COLO668 (cell line): ENCODE results near the gene NAA16.

ENCODE experiments used
- DNase-seq: peaks from one replicate; lab custom pipeline; 2025; ENCODE audit not compliant: unreplicated experiment; lab: John Stamatoyannopoulos, UW

Gene NAA16

DNA sequence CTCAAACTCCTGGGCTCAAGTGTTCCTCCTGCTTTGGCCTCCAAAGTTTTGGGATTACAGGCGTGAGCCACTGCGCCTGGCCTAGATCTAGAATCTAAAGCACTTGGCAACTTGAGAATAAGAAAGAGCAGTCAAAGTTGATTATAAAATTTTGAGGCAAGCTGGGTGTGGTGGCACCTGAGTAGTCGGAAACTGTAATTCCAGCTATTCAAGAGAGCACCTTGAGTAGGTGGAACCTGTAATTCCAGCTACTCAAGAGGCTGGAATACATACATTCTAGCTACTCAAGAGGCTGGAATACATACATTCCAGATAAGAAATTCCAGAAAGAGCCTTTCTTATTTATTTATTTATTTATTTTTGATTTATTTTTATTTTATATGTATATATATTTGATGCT, 8.3 kb upstream of the NAA16 start:
- DNase-seq, result no peak

DNA sequence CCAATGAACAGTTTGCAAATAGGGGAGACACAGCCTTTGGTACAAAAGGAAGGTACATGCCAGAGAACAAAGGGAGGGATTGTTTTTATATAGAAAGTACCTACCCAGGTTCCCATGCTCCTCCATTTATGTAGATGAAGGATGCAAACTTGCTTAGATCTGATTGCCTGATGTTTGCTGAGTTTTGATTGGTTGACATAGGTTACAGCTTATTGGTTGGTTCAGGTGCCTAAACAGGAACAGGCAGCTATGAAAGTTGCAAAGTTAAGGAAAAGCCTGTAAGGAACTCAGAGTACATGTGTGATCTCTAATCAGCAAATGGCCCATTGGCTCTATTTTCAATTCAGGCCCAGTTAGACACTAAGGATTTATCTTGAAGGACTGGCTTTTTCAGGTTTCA, 6.5 kb upstream of the NAA16 start:
- DNase-seq, result no peak

DNA sequence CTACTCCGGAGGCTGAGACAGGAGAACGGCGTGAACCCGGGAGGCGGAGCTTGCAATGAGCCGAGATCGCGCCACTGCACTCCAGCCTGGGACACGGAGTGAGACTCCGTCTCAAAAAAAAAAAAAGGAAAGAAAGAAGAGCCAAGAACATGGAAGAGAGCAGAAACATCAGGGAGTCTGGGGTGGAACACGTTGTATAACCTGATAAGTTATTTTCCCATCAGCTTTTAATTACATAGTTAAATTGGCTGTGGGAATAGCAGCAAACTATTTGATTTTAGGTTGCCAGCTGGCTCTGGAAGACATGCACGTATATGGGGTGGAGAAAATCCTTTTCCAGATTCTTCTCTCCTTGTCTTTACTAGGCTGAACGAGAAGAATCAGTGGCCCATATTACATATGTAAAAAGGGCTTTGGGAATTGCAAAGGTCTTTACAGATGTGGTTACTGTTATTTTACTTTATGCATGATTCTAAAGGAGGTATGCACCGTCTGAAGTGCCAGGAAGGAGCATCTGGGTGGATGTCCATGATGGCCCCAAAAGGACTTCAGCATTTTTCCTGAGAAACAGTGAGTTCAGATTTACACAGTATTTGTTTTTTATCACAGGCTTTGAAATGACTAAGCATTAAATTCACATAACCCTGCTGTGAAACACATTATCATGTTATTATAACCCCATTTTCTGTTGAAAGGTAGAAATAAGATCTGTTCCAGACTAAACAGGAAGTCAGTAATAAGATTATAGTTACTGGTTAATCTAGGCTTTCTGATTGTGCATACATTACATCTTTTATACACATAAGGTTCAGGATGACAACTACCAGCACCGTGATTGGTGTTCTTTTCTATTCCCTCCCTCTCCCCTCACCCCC, 4.6 kb upstream of the NAA16 start:
- no peak for DNase-seq

DNA sequence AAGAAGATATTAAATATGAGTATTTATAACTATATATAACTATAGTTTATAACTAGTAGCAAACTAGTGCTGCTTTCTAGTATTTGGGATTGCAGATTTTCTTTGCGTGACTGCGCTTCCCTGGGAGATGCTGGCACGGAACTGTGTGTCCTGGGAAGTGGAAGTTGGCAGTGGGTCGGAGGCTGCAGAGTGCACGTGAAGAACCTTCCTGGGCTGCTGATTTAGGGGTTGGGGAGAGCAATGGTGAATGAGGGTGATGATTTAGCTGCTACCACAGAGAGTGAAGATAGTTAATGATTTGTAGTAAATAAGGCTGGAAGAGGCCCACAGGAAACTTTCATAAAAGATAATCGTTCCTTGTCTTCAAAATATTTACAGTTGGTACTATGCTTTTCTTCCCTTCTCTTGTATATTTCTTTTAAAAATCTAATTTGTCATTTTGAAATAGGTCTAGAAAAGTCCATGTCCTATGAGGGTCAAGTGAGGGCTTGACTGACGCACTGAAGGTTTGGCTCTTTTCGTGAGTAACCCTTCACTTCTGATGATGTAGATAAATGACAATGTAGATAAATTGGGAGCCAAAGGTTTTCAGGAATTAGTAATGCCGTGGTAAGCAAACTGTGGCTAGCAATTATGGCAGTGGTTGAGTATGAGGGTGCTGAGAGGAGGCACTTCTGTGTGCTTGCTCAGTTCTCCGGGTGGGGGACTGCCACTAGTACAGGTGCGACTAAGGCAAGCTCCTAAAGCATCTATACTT, 3.0 kb upstream of the NAA16 start:
- no peak for DNase-seq

DNA sequence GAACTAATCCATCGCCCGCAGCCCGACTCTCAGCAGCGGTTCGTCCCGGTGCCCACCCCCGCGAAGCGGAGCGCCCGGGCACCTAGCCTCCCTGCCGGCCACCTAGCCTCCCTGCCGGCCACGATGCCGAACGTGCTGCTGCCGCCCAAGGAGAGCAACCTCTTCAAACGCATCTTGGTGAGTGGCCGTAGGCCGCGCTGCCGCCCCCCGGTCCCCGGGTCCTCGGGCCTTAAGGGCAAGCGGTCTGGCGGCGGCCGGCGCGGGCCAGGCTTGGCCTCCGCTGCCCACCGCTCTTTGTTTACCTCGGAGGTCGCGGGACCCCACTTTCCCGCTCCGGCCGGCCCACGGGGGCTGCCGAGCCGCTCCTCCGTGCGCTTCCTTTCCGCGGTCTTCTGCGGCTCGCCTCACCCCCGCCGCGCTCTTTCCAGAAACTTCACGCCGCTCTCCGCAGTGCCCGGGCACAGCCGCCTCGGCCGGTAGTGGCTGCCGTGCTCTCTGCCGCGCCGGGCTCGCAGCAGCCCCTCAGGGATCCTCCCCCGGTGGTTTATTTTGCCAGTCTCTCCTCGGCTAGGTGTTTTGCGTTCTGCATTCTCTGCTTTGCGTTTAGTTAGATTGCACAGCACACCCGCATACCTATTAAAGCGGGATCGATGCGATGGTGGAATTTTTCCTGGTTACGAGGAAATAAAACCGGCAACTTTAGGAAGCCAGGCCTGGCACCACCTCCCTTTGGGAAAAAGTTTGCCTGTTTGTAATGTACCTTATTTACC, 524 bp downstream of the NAA16 start:
- peak; percentile 85 for DNase-seq

DNA sequence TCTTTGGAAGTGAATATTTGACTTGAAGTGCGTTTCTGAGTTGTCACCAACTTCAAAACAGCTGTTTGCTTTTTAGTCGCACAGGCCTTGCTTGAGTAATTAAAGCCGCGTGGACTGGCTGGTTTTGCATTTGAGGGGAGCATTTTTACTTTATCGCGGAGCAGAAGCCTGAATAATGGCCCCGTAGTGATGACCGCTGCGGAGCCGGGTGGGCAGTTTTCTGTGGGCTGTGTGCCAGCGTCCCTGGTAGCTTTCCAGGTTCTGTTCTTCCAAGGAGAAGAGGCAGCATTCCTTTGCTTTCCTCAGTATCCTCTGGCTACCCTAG, 1.1 kb downstream of the NAA16 start:
- DNase-seq, result peak; percentile 61

DNA sequence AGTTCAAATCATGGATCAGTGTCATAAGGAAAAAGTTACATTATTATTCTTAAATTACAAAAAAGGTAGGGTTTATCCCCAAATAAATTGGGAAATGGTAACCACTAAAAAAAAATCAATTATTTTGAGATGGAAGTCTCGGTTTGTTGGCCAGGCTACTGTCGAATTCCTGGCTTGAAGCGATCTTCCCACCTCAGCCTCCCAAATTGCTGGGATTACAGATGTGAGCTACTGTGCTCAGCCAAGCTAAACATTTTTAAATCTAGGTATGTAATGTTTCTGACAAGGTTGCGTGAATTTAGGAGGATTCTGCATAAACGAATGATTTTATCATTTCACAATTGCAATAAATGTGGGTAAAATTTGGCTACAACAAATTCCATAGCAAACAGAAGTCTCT, 2.0 kb downstream of the NAA16 start:
- DNase-seq, result no peak

DNA sequence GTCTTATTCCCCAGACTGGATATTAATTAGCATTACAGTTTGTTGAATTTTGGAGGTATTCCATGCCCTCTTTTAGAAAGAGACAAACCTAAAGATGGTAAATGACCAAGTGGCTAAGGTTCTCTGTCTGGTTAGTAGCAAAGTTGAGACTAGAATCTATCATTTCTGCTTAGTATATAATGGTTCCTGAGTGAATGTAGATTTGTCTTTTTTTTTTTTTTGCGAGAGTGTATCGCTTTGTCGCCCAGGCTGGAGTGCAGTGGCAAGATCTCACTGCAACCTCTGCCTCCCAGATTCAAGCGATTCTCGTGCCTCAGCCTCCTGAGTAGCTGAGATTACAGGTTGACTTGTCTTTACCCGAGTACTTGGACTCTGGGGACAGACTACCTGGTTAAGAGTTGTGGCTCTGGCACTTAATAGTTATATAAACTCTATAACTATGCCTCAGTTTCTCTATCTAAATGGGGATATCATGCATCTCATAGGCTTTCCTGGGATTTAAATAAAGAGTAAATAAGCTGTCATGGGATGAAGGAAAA, 2.7 kb downstream of the NAA16 start:
- no peak for DNase-seq

DNA sequence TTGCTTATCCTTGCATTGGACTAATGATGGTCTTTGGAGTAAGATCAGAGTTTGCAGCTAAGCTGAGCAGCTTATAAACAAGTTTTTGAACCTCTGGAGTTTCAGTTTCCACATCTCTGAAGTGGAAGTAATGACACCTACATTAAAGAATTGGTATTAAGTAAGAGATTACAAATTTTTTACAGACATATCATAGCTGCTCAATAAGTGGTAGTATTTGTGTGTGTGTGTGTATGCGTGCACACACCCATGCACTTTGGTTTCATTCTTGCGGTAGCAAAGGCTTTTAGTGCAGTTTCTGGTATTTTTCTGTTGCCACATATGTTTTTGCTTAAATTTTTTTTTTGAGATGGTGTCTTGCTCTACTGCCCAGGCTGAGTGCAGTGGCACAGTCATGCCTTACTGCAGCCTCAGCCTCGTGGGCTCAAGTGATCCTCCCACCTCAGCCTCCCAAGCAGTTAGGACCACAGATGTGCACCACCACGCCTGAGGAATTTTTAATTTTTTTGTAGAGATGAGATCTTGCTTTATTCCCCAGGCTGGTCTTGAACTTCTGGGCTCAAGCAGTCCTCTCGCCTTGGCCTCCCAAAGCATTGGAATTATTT, 4.5 kb downstream of the NAA16 start:
- DNase-seq, result no peak

DNA sequence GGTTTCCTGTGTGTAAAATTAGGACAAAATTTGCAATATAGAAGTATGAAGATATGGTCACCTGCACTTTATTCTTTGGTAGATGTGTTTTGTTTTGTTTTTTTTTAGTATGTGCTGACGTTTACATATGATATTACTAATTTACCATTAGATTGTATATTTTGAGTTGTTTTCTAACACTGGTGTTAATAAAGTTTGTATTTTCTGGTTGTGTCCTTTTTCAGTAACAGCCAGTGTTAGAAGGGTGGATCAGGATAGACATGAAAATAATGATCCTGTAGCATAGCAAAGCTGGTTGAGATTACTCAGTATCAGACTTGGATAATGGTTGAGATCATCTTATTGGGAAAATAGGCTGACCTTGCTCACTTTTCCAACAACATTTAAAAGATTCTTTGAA, 6.2 kb downstream of the NAA16 start:
- DNase-seq, result no peak

DNA sequence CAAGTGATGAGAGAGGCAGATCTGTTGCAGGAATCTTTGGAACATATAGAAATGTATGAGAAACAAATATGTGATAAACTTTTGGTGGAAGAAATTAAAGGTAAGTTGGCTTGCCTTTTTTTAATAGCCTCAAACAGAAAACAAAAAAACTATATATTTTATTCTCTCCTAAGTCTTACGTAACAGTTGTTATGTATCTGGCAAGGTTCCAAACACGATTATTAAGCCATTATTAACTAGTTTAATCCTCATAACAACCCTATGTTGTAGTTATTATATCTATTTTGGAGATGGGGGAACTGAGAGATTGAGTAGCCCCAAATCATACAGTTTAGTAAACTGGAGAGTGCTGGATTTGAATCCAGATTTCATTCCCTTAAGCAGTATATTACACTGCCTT, 14.7 kb downstream of the NAA16 start:
- DNase-seq, result no peak

DNA sequence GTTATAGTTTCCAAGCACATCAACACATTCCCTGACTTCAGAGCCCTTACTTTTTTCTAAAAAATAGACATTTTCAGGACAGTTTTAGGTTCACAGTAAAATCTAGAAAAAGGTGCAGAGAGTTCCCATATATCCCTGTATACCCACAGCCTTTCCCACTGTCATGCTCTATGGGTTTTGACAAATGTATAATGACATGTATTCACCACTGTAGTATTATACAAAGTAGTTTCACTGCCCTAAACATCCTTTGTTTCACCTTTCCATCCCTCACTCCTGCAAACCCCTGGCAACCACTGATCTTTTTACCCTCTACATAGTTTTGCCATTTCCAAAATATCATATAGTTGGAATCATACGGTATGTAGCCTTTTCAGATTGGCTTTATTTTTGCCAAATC, 15.6 kb downstream of the NAA16 start:
- no peak for DNase-seq

DNA sequence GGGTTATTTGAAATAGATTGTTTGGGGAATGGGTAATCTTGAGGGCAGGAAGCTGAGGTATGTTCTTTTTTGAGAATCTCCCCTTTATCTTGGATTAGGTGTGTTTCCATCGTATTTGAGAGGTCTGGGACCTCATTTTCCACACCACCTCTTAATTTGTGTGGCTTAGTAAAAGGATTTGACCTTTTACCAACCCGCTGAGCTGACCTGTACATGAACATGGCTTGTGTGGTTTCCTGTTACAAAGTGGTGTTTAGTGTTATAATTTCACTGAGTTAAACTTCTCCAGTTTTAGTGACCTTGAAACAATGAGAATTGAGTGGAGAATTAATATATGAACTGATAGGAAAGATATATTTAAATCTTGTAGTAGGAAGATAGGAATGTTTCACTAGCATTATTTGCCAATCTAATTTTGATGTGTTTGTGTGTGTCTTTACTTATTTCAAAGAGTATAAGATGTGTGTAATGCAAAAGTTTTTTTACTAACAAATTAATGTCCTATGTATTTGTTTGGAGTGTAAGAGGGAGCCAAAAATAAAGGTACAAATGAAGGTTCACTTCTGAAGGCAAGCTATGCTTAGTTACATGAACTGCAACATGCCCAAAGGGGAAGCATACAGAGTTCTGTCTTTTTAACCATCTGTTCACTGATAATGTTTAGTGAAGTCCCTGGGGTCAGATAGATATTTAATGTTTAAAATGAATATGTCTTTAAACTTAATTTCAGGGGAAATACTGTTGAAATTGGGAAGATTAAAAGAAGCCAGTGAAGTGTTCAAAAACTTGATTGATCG, 17.1 kb downstream of the NAA16 start:
- no peak for DNase-seq

DNA sequence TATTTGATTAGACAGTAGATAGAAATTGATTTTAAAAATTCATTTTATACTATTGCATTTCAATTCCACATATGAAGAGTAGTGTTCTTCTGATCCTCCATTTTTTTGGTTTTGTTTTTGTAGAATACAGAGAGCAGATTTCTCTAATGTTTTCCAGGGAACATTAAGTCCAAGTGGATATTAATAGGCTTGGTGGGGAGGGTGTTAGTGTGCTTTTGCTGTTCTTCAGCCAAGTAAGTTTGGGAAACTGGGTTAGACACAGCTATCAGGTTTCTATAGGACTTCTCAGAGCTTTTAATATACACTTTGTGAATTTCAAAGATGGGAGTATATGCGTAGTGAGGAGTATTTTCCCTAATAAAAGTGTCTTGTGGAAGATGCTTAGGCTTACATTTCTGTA, 21.8 kb downstream of the NAA16 start:
- DNase-seq, result no peak

DNA sequence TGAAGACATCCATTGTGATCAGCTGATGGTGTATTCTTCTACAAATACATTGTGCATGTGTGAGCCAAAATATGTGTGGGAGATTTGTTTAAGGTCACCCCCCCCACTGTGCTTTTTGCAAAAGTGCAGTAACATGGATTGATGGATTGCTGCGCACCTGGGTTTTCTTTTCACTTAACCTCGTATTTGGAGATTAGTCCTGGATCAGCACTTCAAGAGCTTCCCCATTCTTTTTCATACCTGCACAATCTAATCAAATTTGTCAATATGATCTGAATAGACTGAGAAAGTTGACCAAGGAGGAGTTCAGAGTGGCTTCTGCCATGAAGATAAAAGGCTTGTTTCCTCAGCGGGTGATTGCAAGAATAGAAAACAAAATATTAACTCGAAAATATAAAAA, 23.7 kb downstream of the NAA16 start:
- no peak for DNase-seq

DNA sequence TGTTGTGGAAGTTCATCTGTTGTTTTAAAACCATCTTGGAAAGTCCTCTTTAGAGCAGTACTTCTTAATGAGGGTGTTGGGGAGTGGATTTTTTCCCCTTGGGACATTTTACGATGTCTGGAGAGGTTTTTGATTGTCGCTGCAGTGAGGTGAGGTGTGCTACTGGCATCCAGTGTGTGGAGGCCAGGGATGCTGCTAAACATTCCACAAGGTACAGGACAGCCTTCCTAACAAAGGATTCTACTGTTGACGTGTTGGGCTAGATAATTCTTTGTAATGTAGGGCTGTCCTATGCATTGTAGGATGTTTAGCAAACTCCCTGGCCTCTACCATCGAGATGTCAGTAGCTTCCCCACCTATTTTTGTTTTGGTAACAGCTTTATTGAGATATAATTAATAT, 33.3 kb downstream of the NAA16 start:
- no peak for DNase-seq

DNA sequence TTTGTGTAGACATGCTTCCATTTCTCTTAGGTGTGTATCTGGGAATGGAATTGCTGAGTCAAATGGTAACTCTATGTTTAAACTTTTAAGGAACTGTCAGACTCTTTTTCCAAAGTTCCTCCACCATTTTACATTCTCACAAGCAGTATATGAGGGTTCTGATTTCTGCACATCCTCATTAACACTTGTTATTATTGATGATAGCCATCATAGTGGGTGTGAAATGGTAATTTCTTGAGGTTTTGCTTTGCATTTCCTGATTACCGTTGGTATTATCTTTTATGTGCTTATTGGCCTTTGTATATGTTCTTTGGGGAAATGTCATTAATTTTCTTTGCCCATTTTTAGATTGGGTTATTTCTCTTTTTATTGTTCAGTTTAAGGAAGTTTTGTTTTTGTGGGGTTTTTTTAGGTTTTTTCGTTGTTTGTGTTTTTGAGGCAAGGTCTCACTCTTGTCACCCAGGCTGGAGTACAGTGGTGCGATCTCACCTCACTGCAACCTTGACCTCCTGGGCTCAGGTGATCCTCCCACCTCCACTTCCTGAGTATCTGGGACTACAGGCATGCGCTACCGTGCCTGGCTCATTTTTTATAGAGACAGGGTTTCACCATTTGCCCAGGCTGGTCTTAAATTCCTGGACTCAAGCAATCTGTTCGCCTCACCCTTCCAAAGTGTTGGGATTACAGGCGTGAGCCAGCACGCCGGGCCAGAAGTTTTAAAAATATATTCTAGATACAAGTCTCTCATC, 34.3 kb downstream of the NAA16 start:
- DNase-seq, result no peak

DNA sequence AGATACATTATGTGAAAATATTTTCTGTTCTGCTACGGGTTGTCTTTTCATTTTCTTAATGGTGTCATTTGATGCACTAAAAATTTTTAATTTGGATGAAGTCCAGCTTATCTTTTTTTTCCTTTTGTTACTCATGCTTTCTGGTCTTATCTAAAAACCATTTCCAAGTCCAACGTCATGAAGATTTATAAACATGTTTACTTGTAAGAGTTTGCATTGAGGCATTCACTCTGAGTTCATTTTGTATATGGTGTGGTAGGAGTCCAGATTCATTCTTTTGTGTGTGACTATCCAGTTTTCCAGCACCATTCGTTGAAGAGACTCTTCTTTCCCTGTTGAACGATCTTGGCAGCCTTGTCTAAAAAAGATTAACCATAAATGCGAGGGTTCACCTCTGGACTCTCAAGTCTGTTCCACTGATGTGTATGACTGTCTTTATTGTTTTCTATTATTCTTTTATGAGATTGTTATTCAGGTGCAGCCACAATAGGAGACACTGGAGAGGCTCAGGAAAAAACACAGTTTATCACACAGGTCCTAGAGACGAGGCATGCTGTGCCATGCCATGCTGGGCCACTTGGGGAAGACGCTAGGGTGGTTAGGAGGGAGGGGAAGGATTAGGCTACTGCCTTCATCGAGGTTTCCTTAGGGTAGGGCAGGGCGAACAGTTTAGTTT, 35.0 kb downstream of the NAA16 start:
- DNase-seq, result no peak
